ENCODE results near the gene KIF18A. TPM values are rescaled to one million over a fixed set of nuclear protein-coding genes. Genes with fewer than 3 reads are reported as not detected.

KIF18A gene
- 0.51 and 0.79 TPM in 2 replicates for total RNA-seq

DNA sequence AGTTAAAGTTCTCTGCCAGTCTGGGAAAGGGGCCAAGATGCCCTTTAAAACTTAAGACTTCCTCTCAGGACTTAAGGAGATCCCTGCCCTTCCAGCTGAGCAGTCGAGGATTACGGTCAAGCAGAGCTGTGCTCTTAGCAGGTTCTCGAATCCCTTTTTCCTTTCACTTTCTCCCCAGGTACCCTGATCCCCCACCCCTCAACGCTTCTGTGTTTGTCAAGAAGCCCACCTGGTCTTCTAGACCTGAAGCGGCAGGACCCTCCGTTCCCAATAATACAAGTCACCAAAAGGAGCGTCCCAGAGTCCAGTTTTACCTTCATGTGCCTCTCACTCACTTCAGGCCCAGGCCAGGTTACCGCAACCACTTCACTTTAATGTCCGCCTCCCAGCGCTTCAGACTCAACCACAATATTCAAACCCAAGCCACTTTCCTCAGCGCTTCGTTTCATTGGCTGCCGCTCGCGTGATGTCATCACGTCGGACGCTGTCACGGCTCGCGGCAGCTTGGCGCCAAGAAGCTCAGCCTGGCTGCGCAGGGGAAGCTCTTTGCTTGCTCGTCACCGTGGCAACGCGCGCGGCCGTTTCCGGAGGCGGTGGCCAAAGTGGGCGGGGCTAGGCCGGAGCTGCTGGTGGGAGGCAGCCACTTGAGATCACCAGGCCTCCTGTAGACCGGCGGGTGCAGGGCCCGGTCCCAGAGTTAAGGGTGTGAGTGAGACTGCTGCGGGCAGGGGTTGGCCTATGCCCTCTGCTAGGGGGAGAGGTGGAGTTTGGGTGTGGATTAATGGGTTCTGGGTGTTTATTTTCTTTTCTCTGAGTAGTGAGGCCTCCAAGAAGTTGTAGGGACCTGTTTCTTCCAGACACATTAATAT is at the start of gene KIF18A, which contains the start of gene METTL15:
Gene KIF18A, minus strand, starts transcription at position 407 of the 869 bp plus-strand sequence. CDS start 10,209 bp downstream, outside the sequence.
Gene METTL15, plus strand, starts transcription at position 639 of the 869 bp plus-strand sequence. CDS start 4,947 bp downstream, outside the sequence.
- peak within 1 kb of the TSS; percentile 53 for H3K4me3 ChIP-seq (ENCODE audit: low read depth, low read length)
- H3K27me3 ChIP-seq (ENCODE audit: control insufficient read depth, insufficient read depth, low read length) = no peaks in the 10 kb centered on the region
- H3K36me3 ChIP-seq (ENCODE audit: control insufficient read depth, insufficient read depth, low read length) = no peaks in the 10 kb centered on the region
- DNase-seq (ENCODE audit: low read depth) = peak; percentile 94
- FAIRE-seq = no peak
- TF ChIP-seq, protein P1, sequence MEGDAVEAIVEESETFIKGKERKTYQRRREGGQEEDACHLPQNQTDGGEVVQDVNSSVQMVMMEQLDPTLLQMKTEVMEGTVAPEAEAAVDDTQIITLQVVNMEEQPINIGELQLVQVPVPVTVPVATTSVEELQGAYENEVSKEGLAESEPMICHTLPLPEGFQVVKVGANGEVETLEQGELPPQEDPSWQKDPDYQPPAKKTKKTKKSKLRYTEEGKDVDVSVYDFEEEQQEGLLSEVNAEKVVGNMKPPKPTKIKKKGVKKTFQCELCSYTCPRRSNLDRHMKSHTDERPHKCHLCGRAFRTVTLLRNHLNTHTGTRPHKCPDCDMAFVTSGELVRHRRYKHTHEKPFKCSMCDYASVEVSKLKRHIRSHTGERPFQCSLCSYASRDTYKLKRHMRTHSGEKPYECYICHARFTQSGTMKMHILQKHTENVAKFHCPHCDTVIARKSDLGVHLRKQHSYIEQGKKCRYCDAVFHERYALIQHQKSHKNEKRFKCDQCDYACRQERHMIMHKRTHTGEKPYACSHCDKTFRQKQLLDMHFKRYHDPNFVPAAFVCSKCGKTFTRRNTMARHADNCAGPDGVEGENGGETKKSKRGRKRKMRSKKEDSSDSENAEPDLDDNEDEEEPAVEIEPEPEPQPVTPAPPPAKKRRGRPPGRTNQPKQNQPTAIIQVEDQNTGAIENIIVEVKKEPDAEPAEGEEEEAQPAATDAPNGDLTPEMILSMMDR (IDR thresholded peaks at IDR 0.05; ENCODE audit: insufficient read depth, low read length, severe bottlenecking) = no peak

DNA sequence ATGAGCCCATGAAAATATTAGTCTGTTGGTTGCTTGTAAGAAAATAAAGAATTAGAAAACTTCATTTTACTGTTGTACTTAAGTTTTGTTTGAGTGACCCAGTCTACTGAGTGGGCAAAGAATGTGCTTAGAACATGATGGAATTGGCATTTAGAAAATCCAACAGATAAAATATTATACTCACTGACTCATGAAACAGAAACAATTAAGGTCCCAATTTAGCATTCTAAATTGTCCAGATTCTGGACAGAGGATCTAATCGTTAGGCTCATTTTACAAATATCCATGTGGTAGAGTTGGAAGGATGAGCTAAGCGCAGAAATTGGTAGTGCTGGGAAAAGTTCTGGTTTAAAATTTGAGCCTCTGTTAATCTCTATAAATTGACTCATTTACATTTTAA is 45.6 kb upstream of the KIF18A start:
- DNase-seq (ENCODE audit: low read depth) = no peak
- no peak for FAIRE-seq
- Histone ChIP-seq H3K36me3 (ENCODE audit: control insufficient read depth, insufficient read depth, low read length) (no peaks in the 10 kb centered on the region), H3K4me3 (ENCODE audit: low read depth, low read length) (no peak overlapping the region), H3K27me3 (ENCODE audit: control insufficient read depth, insufficient read depth, low read length) (no peaks in the 10 kb centered on the region)
- TF ChIP-seq, protein P1 (IDR thresholded peaks at IDR 0.05; ENCODE audit: insufficient read depth, low read length, severe bottlenecking) = no peak

DNA sequence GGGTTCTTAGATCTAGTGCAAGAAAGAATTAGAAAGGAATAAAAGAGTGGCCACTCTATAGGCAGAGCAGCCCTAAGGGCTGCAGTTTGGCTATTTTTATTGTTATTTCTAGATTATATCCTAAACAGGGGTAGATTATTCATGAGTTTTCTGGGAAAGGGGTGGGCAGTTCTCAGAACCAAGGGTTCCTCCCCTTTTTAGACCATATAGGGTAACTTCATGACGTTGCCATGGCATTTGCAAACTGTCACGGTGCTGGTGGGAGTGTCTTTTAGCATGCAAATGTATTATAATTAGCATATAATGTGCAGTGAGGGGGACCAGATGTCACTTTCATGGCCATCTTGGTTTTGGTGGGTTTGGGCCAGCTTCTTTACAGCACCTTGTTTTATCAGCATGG is 44.8 kb upstream of the KIF18A start:
- H3K4me3 ChIP-seq (ENCODE audit: low read depth, low read length) = no peak overlapping the region

GRCh38 chr11:28146123-28146751 is 38.3 kb upstream of the KIF18A start:
- no peaks in the 10 kb centered on the region for H3K27me3 ChIP-seq (ENCODE audit: control insufficient read depth, insufficient read depth, low read length)
- DNase-seq (ENCODE audit: low read depth) (peak; percentile 93), FAIRE-seq (no peak)
- H3K36me3 ChIP-seq (ENCODE audit: control insufficient read depth, insufficient read depth, low read length) = no peaks in the 10 kb centered on the region
- H3K4me3 ChIP-seq (ENCODE audit: low read depth, low read length) = no peak overlapping the region
- TF ChIP-seq, protein P1 (IDR thresholded peaks at IDR 0.05; ENCODE audit: insufficient read depth, low read length, severe bottlenecking) = no peak

More for the DNA sequence above, 44.8 kb upstream of the KIF18A start:
- TF ChIP-seq, protein P1 (IDR thresholded peaks at IDR 0.05; ENCODE audit: insufficient read depth, low read length, severe bottlenecking) = no peak
- no peak for FAIRE-seq
- no peaks in the 10 kb centered on the region for H3K27me3 ChIP-seq (ENCODE audit: control insufficient read depth, insufficient read depth, low read length)
- H3K36me3 ChIP-seq (ENCODE audit: control insufficient read depth, insufficient read depth, low read length) = no peaks in the 10 kb centered on the region
- no peak for DNase-seq (ENCODE audit: low read depth)

DNA sequence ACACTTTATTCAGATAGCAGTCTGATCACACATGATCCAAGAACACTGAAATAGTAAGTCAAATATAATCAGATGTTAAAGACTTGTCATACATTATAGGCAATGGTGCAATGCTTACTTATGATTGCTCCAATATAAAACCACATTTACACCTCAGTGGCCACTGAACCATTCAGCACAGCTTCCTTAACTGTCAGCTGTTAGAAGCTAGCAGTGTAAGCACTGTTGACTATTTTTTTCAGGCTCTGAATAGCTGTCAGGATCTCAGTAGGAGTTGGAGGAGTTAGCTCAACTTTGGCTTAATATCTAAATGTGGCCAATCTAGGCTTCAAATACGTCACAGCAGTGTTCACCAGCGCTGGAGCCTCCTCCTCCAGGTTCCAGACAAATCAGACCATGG is 36.9 kb upstream of the KIF18A start:
- H3K36me3 ChIP-seq (ENCODE audit: control insufficient read depth, insufficient read depth, low read length) = no peaks in the 10 kb centered on the region
- DNase-seq (ENCODE audit: low read depth) (peak; percentile 13), FAIRE-seq (no peak)
- TF ChIP-seq, protein P1 (IDR thresholded peaks at IDR 0.05; ENCODE audit: insufficient read depth, low read length, severe bottlenecking) = no peak
- H3K27me3 ChIP-seq (ENCODE audit: control insufficient read depth, insufficient read depth, low read length) = no peaks in the 10 kb centered on the region
- no peak overlapping the region for H3K4me3 ChIP-seq (ENCODE audit: low read depth, low read length)
